GM12873 (cell line): ENCODE data around the gene MTUS2.

Experiments
- CTCF ChIP-seq: IDR thresholded peaks from 2 replicates; pipeline ENCODE4 v1.5.1; 2012; ENCODE audit warnings: low read depth, mild to moderate bottlenecking, moderate library complexity, low read length, control low read depth; ENCODE audit not compliant: insufficient read depth; ENCODE audit errors: missing control alignments

Gene MTUS2

GRCh38 chr13:29480893-29481525 is 660.9 kb downstream of the MTUS2 start:
- TF ChIP-seq CTCF = no peak

GRCh38 chr13:29481603-29482002 is 661.5 kb downstream of the MTUS2 start:
- no peak for TF ChIP-seq CTCF

GRCh38 chr13:29482504-29482903 is 662.4 kb downstream of the MTUS2 start:
- no peak for TF ChIP-seq CTCF

- TF ChIP-seq CTCF = no peak
These were observed 663.1 kb downstream of the MTUS2 start for GRCh38 chr13:29483211-29483610.

GRCh38 chr13:29483623-29484022 is 663.5 kb downstream of the MTUS2 start:
- no peak for TF ChIP-seq CTCF

- TF ChIP-seq CTCF = no peak
These were observed 664.1 kb downstream of the MTUS2 start for GRCh38 chr13:29484236-29484635.

- TF ChIP-seq CTCF = no peak
These were observed 664.7 kb downstream of the MTUS2 start for GRCh38 chr13:29484796-29485195.
